HepG2 (cell line): ENCODE results near the gene BMX.

Experiments used
- CBX5 ChIP-seq: sonication (generic); formaldehyde crosslinking; IDR thresholded peaks from 2 replicates; pipeline ENCODE4 v1.4.0; 2020; ENCODE audit warnings: missing genetic modification reagents, borderline replicate concordance
- EZH2 ChIP-seq: conservative IDR thresholded peaks from 2 replicates; pipeline ENCODE4 v1.6.1; 2012; ENCODE audit warnings: mild to moderate bottlenecking, low read depth, low read length, moderate library complexity
- HDAC2 ChIP-seq: sonication (generic); formaldehyde crosslinking; IDR thresholded peaks from 2 replicates; pipeline ENCODE4 v1.4.0; 2020; ENCODE audit warnings: missing genetic modification reagents
- NAIF1 ChIP-seq: sonication (generic); formaldehyde crosslinking; IDR thresholded peaks from 2 replicates; pipeline ENCODE4 v1.5.0; 2020; ENCODE audit warnings: mild to moderate bottlenecking, missing genetic modification reagents, borderline replicate concordance
- NR2C2 ChIP-seq: sonication (generic); formaldehyde crosslinking; IDR thresholded peaks from 2 replicates; pipeline ENCODE4 v1.4.0; 2020; ENCODE audit warnings: missing genetic modification reagents, mild to moderate bottlenecking, moderate library complexity, borderline replicate concordance
- SMAD3 ChIP-seq: sonication (generic); formaldehyde crosslinking; IDR thresholded peaks from 2 replicates; pipeline ENCODE4 v1.4.0; 2020; ENCODE audit warnings: missing genetic modification reagents
- SOX6 ChIP-seq, 2 experiments: fragments of 450-650 bp in 1 of 2; sonication (generic) in 1 of 2; formaldehyde crosslinking in 1 of 2; IDR thresholded peaks; 2 replicates each; pipeline versions ENCODE4 v1.4.0 to v1.6.1; 2017 to 2020; ENCODE audit warnings: antibody characterized with exemption in 1 of 2, mild to moderate bottlenecking in 1 of 2, missing genetic modification reagents in 1 of 2
- SRF ChIP-seq: IDR thresholded peaks from 2 replicates; pipeline ENCODE4 v1.6.1; 2011; ENCODE audit warnings: mild to moderate bottlenecking, low read depth, low read length, moderate library complexity
- YEATS4 ChIP-seq: sonication (generic); formaldehyde crosslinking; IDR thresholded peaks from 2 replicates; pipeline ENCODE4 v1.4.0; 2020; ENCODE audit warnings: missing genetic modification reagents, borderline replicate concordance
- ZNF460 ChIP-seq: sonication (generic); formaldehyde crosslinking; IDR thresholded peaks from 2 replicates; pipeline ENCODE4 v1.5.1; 2020; ENCODE audit warnings: missing genetic modification reagents, mild to moderate bottlenecking, borderline replicate concordance
- ZNF567 ChIP-seq: sonication (generic); formaldehyde crosslinking; IDR thresholded peaks from 2 replicates; pipeline ENCODE4 v1.8.1; 2023; ENCODE audit warnings: mild to moderate bottlenecking, missing genetic modification reagents, borderline replicate concordance
- ZNF782 ChIP-seq: sonication (generic); formaldehyde crosslinking; IDR thresholded peaks from 2 replicates; pipeline ENCODE4 v1.4.0; 2020; ENCODE audit warnings: missing genetic modification reagents, mild to moderate bottlenecking, borderline replicate concordance
- TF ChIP-seq, protein P1 (sequence below): sonication (generic); formaldehyde crosslinking; IDR thresholded peaks from 2 replicates; pipeline ENCODE4 v1.5.0; 2020; ENCODE audit warnings: mild to moderate bottlenecking, missing genetic modification reagents, moderate library complexity
- TF ChIP-seq, protein P2 (sequence below): sonication (generic); formaldehyde crosslinking; IDR thresholded peaks from 2 replicates; pipeline ENCODE4 v1.4.0; 2020; ENCODE audit warnings: missing genetic modification reagents

DNA sequence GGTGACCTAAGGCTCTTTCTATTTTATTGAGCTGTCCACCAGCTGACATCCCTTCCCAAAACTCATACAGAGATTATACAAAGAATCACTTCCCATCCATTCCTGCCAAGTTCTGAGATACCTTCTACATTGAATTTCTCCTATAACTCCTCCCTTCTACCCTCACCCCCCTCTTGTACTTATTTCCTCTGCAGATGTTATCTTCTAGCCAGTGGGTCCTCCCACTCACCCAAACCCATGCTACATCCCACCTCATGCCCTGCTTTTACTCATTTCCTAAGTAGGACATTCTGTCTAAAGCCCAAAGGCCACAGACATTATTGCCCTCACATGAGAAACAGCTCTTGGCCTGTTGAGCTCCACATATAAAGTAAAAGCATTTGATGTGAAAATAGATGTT lies 28.6 kb downstream of the BMX start:
- TF ChIP-seq ZNF782 (CRISPR knock-in tag), result no peak
- TF ChIP-seq ZNF567, result no peak
- no peak for TF ChIP-seq NAIF1 (CRISPR knock-in tag)
- TF ChIP-seq ZNF460 (CRISPR knock-in tag), result no peak
- TF ChIP-seq, protein P1, sequence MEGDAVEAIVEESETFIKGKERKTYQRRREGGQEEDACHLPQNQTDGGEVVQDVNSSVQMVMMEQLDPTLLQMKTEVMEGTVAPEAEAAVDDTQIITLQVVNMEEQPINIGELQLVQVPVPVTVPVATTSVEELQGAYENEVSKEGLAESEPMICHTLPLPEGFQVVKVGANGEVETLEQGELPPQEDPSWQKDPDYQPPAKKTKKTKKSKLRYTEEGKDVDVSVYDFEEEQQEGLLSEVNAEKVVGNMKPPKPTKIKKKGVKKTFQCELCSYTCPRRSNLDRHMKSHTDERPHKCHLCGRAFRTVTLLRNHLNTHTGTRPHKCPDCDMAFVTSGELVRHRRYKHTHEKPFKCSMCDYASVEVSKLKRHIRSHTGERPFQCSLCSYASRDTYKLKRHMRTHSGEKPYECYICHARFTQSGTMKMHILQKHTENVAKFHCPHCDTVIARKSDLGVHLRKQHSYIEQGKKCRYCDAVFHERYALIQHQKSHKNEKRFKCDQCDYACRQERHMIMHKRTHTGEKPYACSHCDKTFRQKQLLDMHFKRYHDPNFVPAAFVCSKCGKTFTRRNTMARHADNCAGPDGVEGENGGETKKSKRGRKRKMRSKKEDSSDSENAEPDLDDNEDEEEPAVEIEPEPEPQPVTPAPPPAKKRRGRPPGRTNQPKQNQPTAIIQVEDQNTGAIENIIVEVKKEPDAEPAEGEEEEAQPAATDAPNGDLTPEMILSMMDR (CRISPR knock-in tag), result no peak
- TF ChIP-seq YEATS4, result no peak
- no peak for TF ChIP-seq EZH2
- TF ChIP-seq, protein P2, sequence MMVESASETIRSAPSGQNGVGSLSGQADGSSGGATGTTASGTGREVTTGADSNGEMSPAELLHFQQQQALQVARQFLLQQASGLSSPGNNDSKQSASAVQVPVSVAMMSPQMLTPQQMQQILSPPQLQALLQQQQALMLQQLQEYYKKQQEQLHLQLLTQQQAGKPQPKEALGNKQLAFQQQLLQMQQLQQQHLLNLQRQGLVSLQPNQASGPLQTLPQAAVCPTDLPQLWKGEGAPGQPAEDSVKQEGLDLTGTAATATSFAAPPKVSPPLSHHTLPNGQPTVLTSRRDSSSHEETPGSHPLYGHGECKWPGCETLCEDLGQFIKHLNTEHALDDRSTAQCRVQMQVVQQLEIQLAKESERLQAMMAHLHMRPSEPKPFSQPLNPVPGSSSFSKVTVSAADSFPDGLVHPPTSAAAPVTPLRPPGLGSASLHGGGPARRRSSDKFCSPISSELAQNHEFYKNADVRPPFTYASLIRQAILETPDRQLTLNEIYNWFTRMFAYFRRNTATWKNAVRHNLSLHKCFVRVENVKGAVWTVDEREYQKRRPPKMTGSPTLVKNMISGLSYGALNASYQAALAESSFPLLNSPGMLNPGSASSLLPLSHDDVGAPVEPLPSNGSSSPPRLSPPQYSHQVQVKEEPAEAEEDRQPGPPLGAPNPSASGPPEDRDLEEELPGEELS (CRISPR knock-in tag), result no peak
- TF ChIP-seq SOX6 (IDR thresholded peaks at IDR 0.05), result no peak
- no peak for TF ChIP-seq SOX6 (CRISPR knock-in tag; IDR thresholded peaks at IDR 0.05)
- no peak for TF ChIP-seq NR2C2 (CRISPR knock-in tag)
- no peak for TF ChIP-seq HDAC2
- TF ChIP-seq SMAD3 (CRISPR knock-in tag), result no peak
- no peak for TF ChIP-seq SRF
- no peak for TF ChIP-seq CBX5 (CRISPR knock-in tag)
